HG02610 (cell line): Measurements from ENCODE around the gene HCN2.
"Not testable (repeated sequence)": the region's sequence is repeated elsewhere in the genome, so short reads cannot be mapped to it uniquely, and the experiment has no call there.

ENCODE experiments used
- ATAC-seq: cut with Tn5 transposase; IDR thresholded peaks from one replicate; pipeline ENCODE4 v1.9.1; 2021; ENCODE audit warnings: mild to moderate bottlenecking, moderate library complexity; ENCODE audit not compliant: unreplicated experiment

Gene HCN2

GRCh38 chr19:584240-585001 is 5.3 kb upstream of the HCN2 start:
- no peak for ATAC-seq

- ATAC-seq: not testable (repeated sequence)
Measured at GRCh38 chr19:585146-585545, 4.5 kb upstream of the HCN2 start.

GRCh38 chr19:585551-586110 is 4.0 kb upstream of the HCN2 start:
- no peak for ATAC-seq

GRCh38 chr19:588093-588740 is 1.5 kb upstream of the HCN2 start:
- ATAC-seq: no peak

GRCh38 chr19:588741-589692 is 664 bp upstream of the HCN2 start:
- ATAC-seq: no peak

- no peak for ATAC-seq
Measured at GRCh38 chr19:590396-590745, 690 bp downstream of the HCN2 start.

GRCh38 chr19:590750-591098 is 1.0 kb downstream of the HCN2 start:
- ATAC-seq: no peak

GRCh38 chr19:591099-591958 is 1.6 kb downstream of the HCN2 start:
- no peak for ATAC-seq

- no peak for ATAC-seq
Measured at GRCh38 chr19:592101-592500, 2.4 kb downstream of the HCN2 start.

GRCh38 chr19:593055-593454 is 3.4 kb downstream of the HCN2 start:
- ATAC-seq: no peak

- no peak for ATAC-seq
Measured at GRCh38 chr19:593505-593904, 3.8 kb downstream of the HCN2 start.

GRCh38 chr19:594265-594870 is 4.7 kb downstream of the HCN2 start:
- no peak for ATAC-seq

GRCh38 chr19:595326-596262 is 5.9 kb downstream of the HCN2 start:
- no peak for ATAC-seq

GRCh38 chr19:596263-596655 is 6.6 kb downstream of the HCN2 start:
- ATAC-seq: no peak

GRCh38 chr19:597406-598315 is 8.0 kb downstream of the HCN2 start:
- no peak for ATAC-seq

GRCh38 chr19:601310-601709 is 11.6 kb downstream of the HCN2 start:
- ATAC-seq: no peak

- no peak for ATAC-seq
Measured at GRCh38 chr19:601790-602189, 12.1 kb downstream of the HCN2 start.
